B cell (primary cell): ENCODE measurements around the gene KDM5C. TPM values are rescaled to one million over a fixed set of nuclear protein-coding genes. Genes with fewer than 3 reads are reported as not detected.
"Not testable (repeated sequence)": the region's sequence is repeated elsewhere in the genome, so short reads cannot be mapped to it uniquely, and the experiment has no call there.

ENCODE experiments used
- ATAC-seq: fragments of 200-7000 bp; cut with Tn5 transposase; one replicate; pipeline ENCODE4 v1.10.0; 2021; ENCODE audit warnings: low read depth, mild to moderate bottlenecking, moderate number of reproducible peaks, moderate library complexity
- CTCF ChIA-PET: fragments of 350-600 bp; sonication (Branson Sonifier 250); formaldehyde crosslinking; loops from one replicate; lab custom pipeline; 2021; ENCODE audit warnings: antibody characterized with exemption, inconsistent platforms; lab: Charles Lee
- POLR2A ChIA-PET: fragments of 350-600 bp; sonication (Branson Sonifier 250); formaldehyde crosslinking; loops from one replicate; lab custom pipeline; 2021; ENCODE audit warnings: antibody characterized with exemption; lab: Charles Lee
- DNase-seq: peaks from one replicate; pipeline ENCODE4 v3.0.0; 2013
- H2AFZ ChIP-seq: 2 replicates; pipeline ENCODE4 v1.6.1; 2012; ENCODE audit warnings: mild to moderate bottlenecking, low read depth, low read length; ENCODE audit not compliant: insufficient read depth, poor library complexity, severe bottlenecking
- H3K27ac ChIP-seq, 2 donors: 1 replicate in 1 of 2; 2 replicates in 1 of 2; pipeline ENCODE4 v1.5.1; 2012 to 2013; ENCODE audit warnings: low read length in 2 of 2, mild to moderate bottlenecking in 2 of 2, moderate library complexity in 1 of 2
- H3K27me3 ChIP-seq, 4 experiments: fragments of 200-600 bp in 1 of 4; sonication (generic) in 1 of 4; replicated peaks in 1 of 4; 1 replicate in 2 of 4; 2 replicates in 2 of 4; pipeline versions ENCODE4 v1.6.1 to v1.7.0; 2013 to 2016; ENCODE audit warnings: low read length in 3 of 4, mild to moderate bottlenecking in 2 of 4, mixed read lengths in 1 of 4, moderate library complexity in 1 of 4; ENCODE audit not compliant: insufficient read depth in 4 of 4, control insufficient read depth in 3 of 4; ENCODE audit errors: control extremely low read depth in 1 of 4
- H3K36me3 ChIP-seq, 2 experiments: replicated peaks in 1 of 2; 1 replicate in 1 of 2; 2 replicates in 1 of 2; pipeline versions ENCODE4 v1.6.1 to v1.7.1; 2013; ENCODE audit warnings: low read length in 1 of 2; ENCODE audit not compliant: insufficient read depth in 2 of 2, control insufficient read depth in 1 of 2; ENCODE audit errors: control extremely low read depth in 1 of 2, extremely low read depth in 1 of 2
- H3K4me1 ChIP-seq, 2 donors: fragments of 200-600 bp in 1 of 2; sonication (generic) in 1 of 2; 1 replicate in 1 of 2; 2 replicates in 1 of 2; pipeline versions ENCODE4 v1.5.1 to v1.6.1; 2013 to 2017; ENCODE audit warnings: low read length in 2 of 2; ENCODE audit not compliant: control insufficient read depth in 2 of 2, insufficient read depth in 2 of 2
- H3K4me2 ChIP-seq: replicated peaks from 2 replicates; pipeline ENCODE3; 2012; ENCODE audit warnings: mild to moderate bottlenecking, low read depth, low read length; ENCODE audit not compliant: poor library complexity, severe bottlenecking
- H3K4me3 ChIP-seq, 5 experiments: fragments of 200-600 bp in 1 of 5; sonication (generic) in 1 of 5; 1 replicate in 3 of 5; 2 replicates in 2 of 5; pipeline versions ENCODE4 v1.5.1 to v1.7.0; 2011 to 2016; ENCODE audit warnings: low read length in 4 of 5, mild to moderate bottlenecking in 4 of 5, low read depth in 2 of 5, control low read depth in 1 of 5, moderate library complexity in 1 of 5; ENCODE audit not compliant: insufficient read depth in 1 of 5; ENCODE audit errors: control extremely low read depth in 1 of 5, extremely low read depth in 1 of 5
- H3K79me2 ChIP-seq: fragments of 200-600 bp; sonication (generic); one replicate; pipeline ENCODE4 v1.6.0; 2016; ENCODE audit warnings: low read length; ENCODE audit not compliant: control insufficient read depth, insufficient read depth
- H3K9ac ChIP-seq: fragments of 200-600 bp; sonication (generic); 2 replicates; pipeline ENCODE4 v1.6.1; 2017; ENCODE audit warnings: mild to moderate bottlenecking, low read length, moderate library complexity
- H3K9me3 ChIP-seq, 3 donors: one replicate each; pipeline versions ENCODE4 v1.6.1 to v1.7.1; 2013; ENCODE audit warnings: low read length in 2 of 3; ENCODE audit not compliant: control insufficient read depth in 2 of 3, insufficient read depth in 1 of 3; ENCODE audit errors: control extremely low read depth in 1 of 3
- H4K20me1 ChIP-seq: 2 replicates; pipeline ENCODE4 v1.6.0; 2012; ENCODE audit warnings: mild to moderate bottlenecking, low read length; ENCODE audit not compliant: insufficient read depth, control insufficient read depth, poor library complexity, severe bottlenecking
- H3K27ac Mint-ChIP-seq: one replicate; pipeline ENCODE4 v1.8.0; 2021; ENCODE audit warnings: mixed read lengths
- H3K27me3 Mint-ChIP-seq: one replicate; pipeline ENCODE4 v1.8.0; 2021; ENCODE audit warnings: mixed read lengths
- H3K4me1 Mint-ChIP-seq: one replicate; pipeline ENCODE4 v1.8.0; 2021; ENCODE audit warnings: mixed read lengths
- H3K4me3 Mint-ChIP-seq: one replicate; pipeline ENCODE4 v1.8.0; 2021; ENCODE audit warnings: mixed read lengths
- H3K9me3 Mint-ChIP-seq: one replicate; pipeline ENCODE4 v1.8.0; 2022; ENCODE audit warnings: mixed read lengths; ENCODE audit not compliant: insufficient read depth
- CTCF ChIP-seq: fragments of 200-600 bp; IDR thresholded peaks from one replicate; pipeline ENCODE4 v1.8.0; 2022; ENCODE audit warnings: antibody characterized with exemption, mild to moderate bottlenecking
- EZH2 ChIP-seq: IDR thresholded peaks from 2 replicates; pipeline ENCODE4 v1.6.1; 2012; ENCODE audit warnings: borderline replicate concordance, low read depth, mild to moderate bottlenecking, moderate library complexity, low read length; ENCODE audit not compliant: insufficient read depth, poor library complexity, severe bottlenecking
- WGBS: methylation state at CpG from one replicate; pipeline ENCODE4 v1.1.5; 2013; ENCODE audit warnings: missing lambda C conversion rate; ENCODE audit not compliant: insufficient coverage; 5-methylcytosine and 5-hydroxymethylcytosine counted together
- intact Hi-C: fragments of 100-400 bp; cut with micrococcal nuclease; formaldehyde crosslinking; loops from one replicate; pipeline ENCODE4 v1.10.0; 2022
- polyA plus RNA-seq: library from polyadenylated mRNA; depleted of rRNA; stranded (reverse); fragments of >200 nt; gene quantifications from 2 replicates; pipeline ENCODE4 v1.2.3, GENCODE V29; 2012
- total RNA-seq, 2 donors: library from RNA; stranded (reverse); fragments of 120-200 nt in 1 of 2; gene quantifications; 1 replicate in 1 of 2; 2 replicates in 1 of 2; pipeline versions ENCODE4 v1.2.3 to v1.2.4, GENCODE V29; 2013 to 2022

The KDM5C gene
- total and polyA plus RNA-seq, 2 donors (not counting 1 experiment from before 2014, with no cell fraction given), result 116 to 138 TPM

- no CpG with 5 or more reads among the region's 7 CpGs for whole genome bisulfite sequencing
- Mint-ChIP-seq H3K27me3 (no peaks in the 10 kb centered on the region), H3K4me3 (no peak overlapping the region), H3K27ac (no peak overlapping the region), H3K9me3 (peaks cover 4% of the 10 kb centered on the region), H3K4me1 (no peaks in the 10 kb centered on the region)
- no peak overlapping the region for H3K4me3 ChIP-seq
- no peak overlapping the region for H3K9ac ChIP-seq
- DNase-seq, result no peak
- no peaks in the 10 kb centered on the region for H4K20me1 ChIP-seq
- no peak overlapping the region for H3K4me2 ChIP-seq
- H3K79me2 ChIP-seq, result no peaks in the 10 kb centered on the region
- no peak overlapping the region for H3K27ac ChIP-seq
- TF ChIP-seq CTCF (no peak), EZH2 (no peak)
- H3K4me1 ChIP-seq, result no peaks in the 10 kb centered on the region
- H3K36me3 ChIP-seq, result no peaks in the 10 kb centered on the region
- ChIA-PET CTCF (no interaction called here), POLR2A (no interaction called here)
- ATAC-seq, result no peak
- no peaks in the 10 kb centered on the region for H3K27me3 ChIP-seq
- peaks cover 0 to 13% (median 7%) of the 10 kb centered on the region in 3 donors for H3K9me3 ChIP-seq
- no peak overlapping the region for H2AFZ ChIP-seq
- intact Hi-C loops, result no loop called here
These were observed 53.7 kb downstream of the KDM5C start for GRCh38 chrX:53171356-53171755.

- Histone ChIP-seq H3K9me3 (no peaks in the 10 kb centered on the region), H3K9ac (no peak overlapping the region), H3K4me2 (no peak overlapping the region), H3K4me1 (no peaks in the 10 kb centered on the region), H3K27me3 (no peaks in the 10 kb centered on the region), H3K79me2 (no peaks in the 10 kb centered on the region), H3K27ac (no peak overlapping the region), H3K36me3 (no peaks in the 10 kb centered on the region), H3K4me3 (no peak overlapping the region), H4K20me1 (no peaks in the 10 kb centered on the region), H2AFZ (no peak overlapping the region)
- no peak for DNase-seq
- ATAC-seq, result no peak
- Mint-ChIP-seq H3K4me3 (no peak overlapping the region), H3K4me1 (no peaks in the 10 kb centered on the region), H3K9me3 (no peaks in the 10 kb centered on the region), H3K27ac (no peak overlapping the region), H3K27me3 (no peaks in the 10 kb centered on the region)
- TF ChIP-seq CTCF, result no peak
- no peak for TF ChIP-seq EZH2
- intact Hi-C loops, result no loop called here
- WGBS, result no CpG with 5 or more reads among the region's 3 CpGs
- POLR2A ChIA-PET, result no interaction called here
- CTCF ChIA-PET, result no interaction called here
These were observed 58.9 kb downstream of the KDM5C start for GRCh38 chrX:53166103-53166502.

DNA sequence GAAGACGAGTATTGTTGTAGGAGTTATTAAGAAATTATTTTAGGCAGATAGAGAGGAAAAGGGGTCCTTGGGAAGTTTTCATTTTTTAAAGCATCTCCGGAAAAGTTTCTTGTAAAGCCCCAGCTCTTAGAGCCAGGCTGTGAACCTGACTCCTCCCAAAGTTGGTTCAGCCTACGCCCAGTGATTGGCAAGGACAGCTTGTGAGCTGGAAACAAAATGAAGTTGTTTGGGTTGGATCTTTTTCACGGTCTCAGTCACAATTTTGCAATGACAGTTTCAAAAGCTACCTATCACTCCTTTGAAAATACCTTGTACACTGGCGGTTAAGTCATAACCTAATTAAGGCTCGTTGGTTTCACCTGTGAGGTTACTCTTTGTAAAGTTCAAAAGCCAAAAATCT lies 60.4 kb downstream of the KDM5C start:
- H3K27me3 Mint-ChIP-seq, H3K27ac ChIP-seq, H3K4me1 Mint-ChIP-seq, CTCF ChIA-PET, H3K27ac Mint-ChIP-seq, intact Hi-C loops, H3K4me1 ChIP-seq, H3K79me2 ChIP-seq, H3K27me3 ChIP-seq, H3K36me3 ChIP-seq, H4K20me1 ChIP-seq, POLR2A ChIA-PET, ATAC-seq, H2AFZ ChIP-seq, H3K4me3 ChIP-seq, H3K4me3 Mint-ChIP-seq, H3K9me3 Mint-ChIP-seq, DNase-seq, H3K9ac ChIP-seq, H3K9me3 ChIP-seq, H3K4me2 ChIP-seq: not testable (repeated sequence)
- no CpG with 5 or more reads among the region's 6 CpGs for WGBS
